Ovary (tissue), 9 donors: Measurements from ENCODE around the gene ANKS1B. TPM values are rescaled to one million over a fixed set of nuclear protein-coding genes. Genes with fewer than 3 reads are reported as not detected.

Experiments
- DNase-seq, 5 donors: peaks; one replicate each; pipeline ENCODE4 v3.0.0-alpha.2; 2019 to 2020
- H3K27ac ChIP-seq, 2 donors: fragments of 200-600 bp; one replicate each; pipeline versions ENCODE4 v1.5.1 to v1.8.0; 2019 to 2022
- H3K27me3 ChIP-seq: fragments of 200-600 bp; one replicate; pipeline ENCODE4 v1.8.0; 2022
- H3K36me3 ChIP-seq: fragments of 200-600 bp; sonication (generic); one replicate; pipeline ENCODE4 v1.5.1; 2019
- H3K4me1 ChIP-seq: one replicate; pipeline ENCODE4 v1.8.1; 2013; ENCODE audit warnings: mild to moderate bottlenecking, moderate library complexity; ENCODE audit not compliant: insufficient read depth
- H3K4me3 ChIP-seq: fragments of 200-600 bp; sonication (generic); one replicate; pipeline ENCODE4 v1.5.1; 2017
- H3K9me3 ChIP-seq, 2 donors: fragments of 200-600 bp in 1 of 2; sonication (generic) in 1 of 2; one replicate each; pipeline versions ENCODE4 v1.5.1 to v1.8.1; 2013 to 2019; ENCODE audit warnings: mild to moderate bottlenecking in 1 of 2, moderate library complexity in 1 of 2
- EP300 ChIP-seq: sonication (generic); formaldehyde crosslinking; IDR thresholded peaks from one replicate; pipeline ENCODE4 v1.6.1; 2017; ENCODE audit warnings: antibody characterized with exemption
- POLR2A ChIP-seq: fragments of 450-650 bp; IDR thresholded peaks from one replicate; pipeline ENCODE4 v1.6.1; 2017; ENCODE audit warnings: antibody characterized with exemption, mild to moderate bottlenecking, moderate library complexity
- WGBS, 3 donors: extraction: QIAGEN DNeasy Blood & Tissue Kit in 1 of 3; methylation state at CpG; one replicate each; pipeline versions ENCODE4 v1.1.5 to v1.1.7; 2013 to 2017; 5-methylcytosine and 5-hydroxymethylcytosine counted together
- intact Hi-C, 4 donors: fragments of 100-400 bp; cut with DNase I; formaldehyde crosslinking; loops; one replicate each; pipeline versions ENCODE4 v1.11.0 to v1.15.1; 2022 to 2023
- polyA plus RNA-seq, 2 donors: library from polyadenylated mRNA; stranded (reverse); fragments of 200-250 nt in 1 of 2; fragments of 350-450 nt in 1 of 2; fragmentation: Illumina TruSeq in 1 of 2; extraction: RNeasy Lipid Tissue Mini Kit (QIAGEN cat#74804) in 1 of 2; gene quantifications; one replicate each; pipeline ENCODE4 v1.2.3, GENCODE V29; 2013 to 2014
- total RNA-seq, 7 donors: library from RNA; depleted of rRNA in 2 of 7; stranded (reverse); fragments of >200 nt in 2 of 7; fragmentation: NEBNext Ultra II Directional in 3 of 7; extraction: Animal tissue kit (Norgen Biotek cat#: 25700) in 3 of 7; gene quantifications; one replicate each; pipeline versions ENCODE4 v1.1.0 to v1.2.4, GENCODE V29; 2016 to 2023
- TF ChIP-seq, protein P1 (sequence below), 3 donors: fragments of 450-650 bp in 2 of 3; fragments of 200-600 bp in 1 of 3; IDR thresholded peaks; one replicate each; pipeline versions ENCODE4 v1.5.1 to v1.8.0; 2016 to 2022; ENCODE audit warnings: antibody characterized with exemption in 3 of 3, mild to moderate bottlenecking in 1 of 3
- donor health status: DM: no; HTN: no; CAD: no; lungs with moderate emphysema.
- donor health status: DM: no; HTN: no; CAD: no.
- donor health status: Bipolar disorder and iron deficiency.
- donor health status: DM: yes; HTN: yes; CAD: no.
- donor health status: DM: no; HTN: no; CAD: no.
- donor health status: DM: yes; HTN: yes; CAD: no.

Gene ANKS1B
- total and polyA plus RNA-seq, 9 donors = 0.80 to 34.9 (median 7.7) TPM

GRCh38 chr12:98754095-98754494, 1230.6 kb downstream of the ANKS1B start:
- Histone ChIP-seq H3K27me3 (no peaks in the 10 kb centered on the region), H3K4me1 (no peaks in the 10 kb centered on the region), H3K27ac (no peak overlapping the region), H3K9me3 (no peaks in the 10 kb centered on the region), H3K4me3 (no peak overlapping the region), H3K36me3 (no peaks in the 10 kb centered on the region)
- 67 to 80% (median 75%) methylated on average over 5 of the region's 5 CpGs for WGBS, 3 donors
- no peak for DNase-seq
- intact Hi-C loops = no loop called here
- TF ChIP-seq POLR2A = no peak

GRCh38 chr12:98752726-98753125, 1232.0 kb downstream of the ANKS1B start:
- WGBS, 3 donors = 90% methylated on average over 5 of the region's 5 CpGs
- DNase-seq = no peak
- no peak overlapping the region for H3K27ac ChIP-seq
- H3K36me3 ChIP-seq = no peaks in the 10 kb centered on the region
- intact Hi-C loops = no loop called here
- no peak overlapping the region for H3K4me3 ChIP-seq
- TF ChIP-seq POLR2A = no peak
- TF ChIP-seq, protein P1, sequence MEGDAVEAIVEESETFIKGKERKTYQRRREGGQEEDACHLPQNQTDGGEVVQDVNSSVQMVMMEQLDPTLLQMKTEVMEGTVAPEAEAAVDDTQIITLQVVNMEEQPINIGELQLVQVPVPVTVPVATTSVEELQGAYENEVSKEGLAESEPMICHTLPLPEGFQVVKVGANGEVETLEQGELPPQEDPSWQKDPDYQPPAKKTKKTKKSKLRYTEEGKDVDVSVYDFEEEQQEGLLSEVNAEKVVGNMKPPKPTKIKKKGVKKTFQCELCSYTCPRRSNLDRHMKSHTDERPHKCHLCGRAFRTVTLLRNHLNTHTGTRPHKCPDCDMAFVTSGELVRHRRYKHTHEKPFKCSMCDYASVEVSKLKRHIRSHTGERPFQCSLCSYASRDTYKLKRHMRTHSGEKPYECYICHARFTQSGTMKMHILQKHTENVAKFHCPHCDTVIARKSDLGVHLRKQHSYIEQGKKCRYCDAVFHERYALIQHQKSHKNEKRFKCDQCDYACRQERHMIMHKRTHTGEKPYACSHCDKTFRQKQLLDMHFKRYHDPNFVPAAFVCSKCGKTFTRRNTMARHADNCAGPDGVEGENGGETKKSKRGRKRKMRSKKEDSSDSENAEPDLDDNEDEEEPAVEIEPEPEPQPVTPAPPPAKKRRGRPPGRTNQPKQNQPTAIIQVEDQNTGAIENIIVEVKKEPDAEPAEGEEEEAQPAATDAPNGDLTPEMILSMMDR (IDR thresholded peaks at IDR 0.05) = no peak
- no peak for TF ChIP-seq EP300
- no peaks in the 10 kb centered on the region for H3K4me1 ChIP-seq
- no peaks in the 10 kb centered on the region for H3K9me3 ChIP-seq
- no peaks in the 10 kb centered on the region for H3K27me3 ChIP-seq

DNA sequence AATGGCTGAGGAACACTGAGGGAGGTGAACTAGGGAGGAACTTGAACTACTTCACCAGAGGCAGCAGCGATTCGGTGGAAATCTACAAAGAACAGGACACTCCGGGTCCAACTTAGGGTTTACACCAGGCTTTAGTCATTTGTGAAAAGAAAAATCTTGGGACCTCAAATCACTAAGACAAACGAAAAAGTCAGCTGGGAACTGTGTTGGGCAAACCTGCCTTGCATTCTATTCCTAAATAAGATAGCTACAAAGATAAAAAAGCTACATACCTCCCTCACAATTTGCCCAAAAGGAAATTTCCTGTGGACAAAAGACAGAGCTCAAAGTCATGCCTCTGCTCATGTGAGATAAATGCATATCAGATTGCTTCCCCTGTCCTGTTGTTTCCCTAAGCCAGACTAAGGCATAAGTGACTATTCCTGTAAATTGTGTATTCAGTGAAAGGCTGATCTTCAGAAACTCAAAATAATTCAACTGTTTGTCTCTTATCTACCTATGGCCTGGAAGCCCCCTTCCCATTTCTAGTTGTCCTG, 1233.1 kb downstream of the ANKS1B start:
- no peak for DNase-seq
- Histone ChIP-seq H3K4me1 (no peaks in the 10 kb centered on the region), H3K9me3 (no peaks in the 10 kb centered on the region), H3K27me3 (no peaks in the 10 kb centered on the region), H3K27ac (no peak overlapping the region), H3K4me3 (no peak overlapping the region), H3K36me3 (no peaks in the 10 kb centered on the region)
- TF ChIP-seq POLR2A (no peak), EP300 (no peak)
- TF ChIP-seq, protein P1 (IDR thresholded peaks at IDR 0.05) = no peak
- 87 to 89% (median 87%) methylated on average over 4 of the region's 4 CpGs for WGBS, 3 donors
- intact Hi-C loops = no loop called here

GRCh38 chr12:98750511-98750910, 1234.2 kb downstream of the ANKS1B start:
- no peaks in the 10 kb centered on the region for H3K4me1 ChIP-seq
- H3K27ac ChIP-seq = no peak overlapping the region
- 34 to 45% (median 36%) methylated on average over 9 of the region's 9 CpGs for WGBS, 3 donors
- DNase-seq = peak in 1 of 5 donors; percentile 13
- H3K27me3 ChIP-seq = no peaks in the 10 kb centered on the region
- intact Hi-C loops = no loop called here
- no peak overlapping the region for H3K4me3 ChIP-seq
- TF ChIP-seq EP300 (no peak), POLR2A (no peak)
- TF ChIP-seq, protein P1 (IDR thresholded peaks at IDR 0.05) = no peak
- no peaks in the 10 kb centered on the region for H3K9me3 ChIP-seq
- H3K36me3 ChIP-seq = no peaks in the 10 kb centered on the region

- Histone ChIP-seq H3K36me3 (no peaks in the 10 kb centered on the region), H3K4me1 (no peaks in the 10 kb centered on the region), H3K27ac (no peak overlapping the region), H3K4me3 (no peak overlapping the region), H3K27me3 (no peaks in the 10 kb centered on the region), H3K9me3 (no peaks in the 10 kb centered on the region)
- 80 to 92% (median 81%) methylated on average over 3 of the region's 3 CpGs for WGBS, 3 donors
- no peak for DNase-seq
- intact Hi-C loops = loop anchor here in 1 of 4 donors (10.0 kb wide), 1 partner anchor 146 kb away; no protein-coding TSS in a partner anchor
- TF ChIP-seq EP300 = no peak
- no peak for TF ChIP-seq POLR2A
- TF ChIP-seq, protein P1 (IDR thresholded peaks at IDR 0.05) = no peak
Measured at GRCh38 chr12:98748463-98748862, 1236.3 kb downstream of the ANKS1B start.
